Neural cell (in vitro differentiated cells): ENCODE results near the gene CEP192.

ENCODE experiments used
- EZH2 ChIP-seq: fragments of 200-600, 300-800 bp; shearing (Covaris generic), sonication (generic); IDR thresholded peaks from 2 replicates; pipeline ENCODE4 v1.6.1; 2014; ENCODE audit warnings: antibody characterized with exemption, low read length, borderline replicate concordance, mild to moderate bottlenecking; ENCODE audit not compliant: insufficient read depth, poor library complexity, severe bottlenecking
- POLR2AphosphoS5 ChIP-seq: IDR thresholded peaks from 2 replicates; pipeline ENCODE4 v1.6.1; 2012
- RAD21 ChIP-seq: fragments of 450-650 bp; conservative IDR thresholded peaks from 2 replicates; pipeline ENCODE4 v1.6.1; 2014; ENCODE audit warnings: antibody characterized with exemption, mild to moderate bottlenecking, moderate library complexity
- TAF1 ChIP-seq: IDR thresholded peaks from 2 replicates; pipeline ENCODE4 v1.6.1; 2012; ENCODE audit warnings: low read depth
- TF ChIP-seq, protein P1 (sequence below): fragments of 450-650 bp; IDR thresholded peaks from 2 replicates; pipeline ENCODE4 v1.5.1; 2014; ENCODE audit warnings: antibody characterized with exemption, mild to moderate bottlenecking, moderate library complexity; ENCODE audit not compliant: poor library complexity, severe bottlenecking

DNA sequence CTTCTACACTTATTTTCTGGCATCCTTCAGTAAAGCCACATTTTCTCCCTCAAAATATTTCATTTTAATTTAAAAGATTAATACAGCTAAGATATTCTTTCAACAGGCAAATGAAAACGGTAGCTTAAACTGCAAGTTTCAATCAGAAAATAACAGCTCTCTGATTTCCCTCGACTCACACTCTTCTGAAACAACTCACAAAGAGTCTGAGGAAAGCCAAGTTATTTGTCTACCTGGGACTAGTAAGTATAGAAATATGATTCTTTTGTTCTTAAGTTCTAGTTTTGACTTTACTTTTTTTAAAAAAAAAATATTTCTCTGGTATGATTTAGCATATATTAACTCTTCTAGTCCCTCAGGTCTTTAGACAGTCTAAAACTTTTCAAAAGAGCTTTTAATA lies 27.2 kb downstream of the CEP192 start:
- TF ChIP-seq, protein P1, sequence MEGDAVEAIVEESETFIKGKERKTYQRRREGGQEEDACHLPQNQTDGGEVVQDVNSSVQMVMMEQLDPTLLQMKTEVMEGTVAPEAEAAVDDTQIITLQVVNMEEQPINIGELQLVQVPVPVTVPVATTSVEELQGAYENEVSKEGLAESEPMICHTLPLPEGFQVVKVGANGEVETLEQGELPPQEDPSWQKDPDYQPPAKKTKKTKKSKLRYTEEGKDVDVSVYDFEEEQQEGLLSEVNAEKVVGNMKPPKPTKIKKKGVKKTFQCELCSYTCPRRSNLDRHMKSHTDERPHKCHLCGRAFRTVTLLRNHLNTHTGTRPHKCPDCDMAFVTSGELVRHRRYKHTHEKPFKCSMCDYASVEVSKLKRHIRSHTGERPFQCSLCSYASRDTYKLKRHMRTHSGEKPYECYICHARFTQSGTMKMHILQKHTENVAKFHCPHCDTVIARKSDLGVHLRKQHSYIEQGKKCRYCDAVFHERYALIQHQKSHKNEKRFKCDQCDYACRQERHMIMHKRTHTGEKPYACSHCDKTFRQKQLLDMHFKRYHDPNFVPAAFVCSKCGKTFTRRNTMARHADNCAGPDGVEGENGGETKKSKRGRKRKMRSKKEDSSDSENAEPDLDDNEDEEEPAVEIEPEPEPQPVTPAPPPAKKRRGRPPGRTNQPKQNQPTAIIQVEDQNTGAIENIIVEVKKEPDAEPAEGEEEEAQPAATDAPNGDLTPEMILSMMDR: no peak
- TF ChIP-seq POLR2AphosphoS5 (no peak), RAD21 (no peak), EZH2 (no peak), TAF1 (no peak)
